SKM-1 treated with dmso at 0.1 percent for 144 hours (cell line): Measurements from ENCODE around the gene KIF5A.

ENCODE experiments used
- DNase-seq: peaks from one replicate; lab custom pipeline; 2025; ENCODE audit not compliant: unreplicated experiment; lab: John Stamatoyannopoulos, UW

KIF5A gene

GRCh38 chr12:57519796-57520052 is 30.1 kb upstream of the KIF5A start:
- DNase-seq: no peak

- DNase-seq: peak; percentile 81
These were observed 29.6 kb upstream of the KIF5A start, which contains the start of gene DDIT3 for GRCh38 chr12:57520053-57520818. Gene DDIT3, minus strand, starts transcription at chr12:57520514. Its CDS starts 3,108 bp downstream, at chr12:57517406.

- no peak for DNase-seq
These were observed 28.3 kb upstream of the KIF5A start for GRCh38 chr12:57521525-57522010.

- peak; percentile 52 for DNase-seq
These were observed 27.6 kb upstream of the KIF5A start, which contains the start of gene MBD6 for GRCh38 chr12:57522011-57522886. Gene MBD6, plus strand, starts transcription at chr12:57522824. Its CDS starts 1,480 bp downstream, at chr12:57524304.

GRCh38 chr12:57522887-57523705 is 26.7 kb upstream of the KIF5A start:
- peak; percentile 39 for DNase-seq

GRCh38 chr12:57523706-57524614 is 25.9 kb upstream of the KIF5A start:
- no peak for DNase-seq

GRCh38 chr12:57524814-57525614 is 24.8 kb upstream of the KIF5A start:
- no peak for DNase-seq

GRCh38 chr12:57525615-57526383 is 24.0 kb upstream of the KIF5A start:
- DNase-seq: no peak

- DNase-seq: no peak
These were observed 23.2 kb upstream of the KIF5A start for GRCh38 chr12:57526477-57527126.

GRCh38 chr12:57527184-57527583 is 22.7 kb upstream of the KIF5A start:
- DNase-seq: no peak

- no peak for DNase-seq
These were observed 21.7 kb upstream of the KIF5A start for GRCh38 chr12:57528176-57528575.

- DNase-seq: no peak
These were observed 20.9 kb upstream of the KIF5A start for GRCh38 chr12:57528831-57529555.

GRCh38 chr12:57529831-57530230 is 20.0 kb upstream of the KIF5A start:
- no peak for DNase-seq

- no peak for DNase-seq
These were observed 19.3 kb upstream of the KIF5A start for GRCh38 chr12:57530396-57531142.

- no peak for DNase-seq
These were observed 18.0 kb upstream of the KIF5A start for GRCh38 chr12:57531836-57532235.

GRCh38 chr12:57533108-57533507 is 16.7 kb upstream of the KIF5A start:
- DNase-seq: no peak

- no peak for DNase-seq
These were observed 15.6 kb upstream of the KIF5A start for GRCh38 chr12:57534250-57534649.
